Left cardiac atrium (tissue), 4 donors: Measurements from ENCODE around the gene SLC22A5. TPM values are rescaled to one million over a fixed set of nuclear protein-coding genes. Genes with fewer than 3 reads are reported as not detected.

Source experiments
- ATAC-seq, 2 donors: fragments of 200-7000 bp; cut with Tn5 transposase; one replicate each; pipeline ENCODE4 v1.9.1; 2020; ENCODE audit warnings: mild to moderate bottlenecking in 2 of 2, moderate library complexity in 2 of 2
- DNase-seq: peaks from one replicate; pipeline ENCODE4 v3.0.0-alpha.2; 2020
- intact Hi-C, 2 donors: fragments of 100-400 bp; cut with DNase I; formaldehyde crosslinking; loops; one replicate each; pipeline versions ENCODE4 v1.14.1 to v1.15.1; 2022 to 2023
- total RNA-seq, 2 donors: library from RNA; stranded (reverse); fragmentation: NEBNext Ultra II Directional; extraction: Animal tissue kit (Norgen Biotek cat#: 25700); gene quantifications; one replicate each; pipeline ENCODE4 v1.2.1, GENCODE V29; 2021
- donor health status: DM: no; HTN: yes; CAD: no.
- donor health status: DM: no; HTN: yes; CAD: no; lungs with severe emphysema.
- donor health status: DM: yes; HTN: yes; CAD: no.
- donor health status: Dilated cardiomyopathy.

Gene SLC22A5
- total RNA-seq, 2 donors from 2014 or later: 7.9 to 15.3 TPM

- DNase-seq: no peak
- ATAC-seq: no peak
- intact Hi-C loops: loop anchor here in 1 of 2 donors (5.0 kb wide), 1 partner anchor 439 kb away; no protein-coding TSS in a partner anchor
These were observed 13.8 kb downstream of the SLC22A5 start for GRCh38 chr5:132383261-132383660.

- no peak for ATAC-seq
- no peak for DNase-seq
- intact Hi-C loops: loop anchor here in 1 of 2 donors (5.0 kb wide), 1 partner anchor 438 kb away; no protein-coding TSS in a partner anchor
These were observed 14.5 kb downstream of the SLC22A5 start for GRCh38 chr5:132383984-132384383.

GRCh38 chr5:132384506-132385050, 15.1 kb downstream of the SLC22A5 start:
- intact Hi-C loops: loop anchor here in 1 of 2 donors (5.0 kb wide), 1 partner anchor 438 kb away; no protein-coding TSS in a partner anchor
- DNase-seq (no peak), ATAC-seq (no peak)

GRCh38 chr5:132385326-132386105, 16.0 kb downstream of the SLC22A5 start:
- peak; percentile 33 to 70 for ATAC-seq
- no peak for DNase-seq
- intact Hi-C loops: loop anchor here (2.0 kb wide), 1 partner anchor 115 kb away; no protein-coding TSS in a partner anchor

GRCh38 chr5:132386644-132387286, 17.3 kb downstream of the SLC22A5 start:
- ATAC-seq: peak; percentile 83 to 86
- intact Hi-C loops: loop anchor here (2.0 kb wide), 1 partner anchor 114 kb away; no protein-coding TSS in a partner anchor
- peak; percentile 78 for DNase-seq

- peak; percentile 76 to 92 for ATAC-seq
- peak; percentile 65 for DNase-seq
- intact Hi-C loops: loop anchor here (2.0 kb wide), 1 partner anchor 113 kb away; no protein-coding TSS in a partner anchor
These were observed 18.2 kb downstream of the SLC22A5 start for GRCh38 chr5:132387640-132388117.

GRCh38 chr5:132388244-132389050, 18.9 kb downstream of the SLC22A5 start:
- intact Hi-C loops: no loop called here
- peak; percentile 59 for DNase-seq
- peak in 1 of 2 donors; percentile 11 for ATAC-seq

- DNase-seq (no peak), ATAC-seq (no peak)
- intact Hi-C loops: no loop called here
These were observed 19.5 kb downstream of the SLC22A5 start for GRCh38 chr5:132389051-132389331.

GRCh38 chr5:132389585-132390286, 20.2 kb downstream of the SLC22A5 start:
- peak; percentile 48 for DNase-seq
- intact Hi-C loops: no loop called here

GRCh38 chr5:132391247-132391646, 21.7 kb downstream of the SLC22A5 start:
- intact Hi-C loops: no loop called here
- DNase-seq: no peak
- ATAC-seq: no peak

More at GRCh38 chr5:132389585-132390286, 20.2 kb downstream of the SLC22A5 start:
- ATAC-seq: peak in 1 of 2 donors; percentile 58

- ATAC-seq (no peak), DNase-seq (no peak)
- intact Hi-C loops: no loop called here
These were observed 22.4 kb downstream of the SLC22A5 start for GRCh38 chr5:132391870-132392269.

GRCh38 chr5:132392411-132392810, 22.9 kb downstream of the SLC22A5 start:
- DNase-seq (no peak), ATAC-seq (no peak)
- intact Hi-C loops: no loop called here

GRCh38 chr5:132392978-132393825, 23.7 kb downstream of the SLC22A5 start:
- DNase-seq (no peak), ATAC-seq (no peak)
- intact Hi-C loops: no loop called here

GRCh38 chr5:132394667-132395259, 25.3 kb downstream of the SLC22A5 start:
- DNase-seq (no peak), ATAC-seq (no peak)
- intact Hi-C loops: no loop called here

GRCh38 chr5:132396589-132397031, 27.1 kb downstream of the SLC22A5 start:
- DNase-seq: no peak

GRCh38 chr5:132397224-132397623, 27.7 kb downstream of the SLC22A5 start:
- ATAC-seq (no peak), DNase-seq (no peak)
- intact Hi-C loops: no loop called here

More at GRCh38 chr5:132396589-132397031, 27.1 kb downstream of the SLC22A5 start:
- no peak for ATAC-seq
- intact Hi-C loops: no loop called here
